Measurements from ENCODE around the gene PRDX5.
A peak's percentile ranks its signal among the peaks of the same experiment; 100 is the strongest.

Gene PRDX5

DNA sequence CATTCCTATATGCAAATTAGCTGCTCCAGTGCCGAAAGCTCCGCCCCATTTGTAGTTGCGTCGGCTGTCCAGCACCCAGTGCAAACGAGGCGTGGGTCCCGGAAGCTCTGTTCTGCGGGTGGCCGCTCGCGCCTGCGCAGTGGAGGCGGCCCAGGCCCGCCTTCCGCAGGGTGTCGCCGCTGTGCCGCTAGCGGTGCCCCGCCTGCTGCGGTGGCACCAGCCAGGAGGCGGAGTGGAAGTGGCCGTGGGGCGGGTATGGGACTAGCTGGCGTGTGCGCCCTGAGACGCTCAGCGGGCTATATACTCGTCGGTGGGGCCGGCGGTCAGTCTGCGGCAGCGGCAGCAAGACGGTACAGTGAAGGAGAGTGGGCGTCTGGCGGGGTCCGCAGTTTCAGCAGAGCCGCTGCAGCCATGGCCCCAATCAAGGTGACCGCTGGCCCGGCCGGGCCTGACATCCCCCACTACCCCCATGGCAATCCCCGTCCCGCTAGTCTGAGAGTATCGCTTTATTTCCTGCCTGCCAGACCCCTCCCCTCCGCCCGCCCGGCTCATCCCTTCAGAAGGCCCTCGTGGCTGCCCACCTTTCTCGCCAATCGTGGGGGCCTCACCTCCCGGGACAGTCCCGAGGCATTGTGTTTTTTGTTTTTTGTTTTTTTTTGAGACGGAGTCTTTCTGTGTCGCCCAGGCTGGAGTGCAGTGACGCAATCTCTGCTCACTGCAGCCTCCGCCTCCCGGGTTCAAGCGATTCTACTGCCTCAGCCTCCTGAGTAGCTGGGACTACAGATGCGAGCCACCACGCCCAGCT is at the start of gene PRDX5:
Gene PRDX5 (plus strand): TSS at position 161 of the 805 bp plus-strand sequence. CDS start 95 bp downstream, at position 256.
- DNase-seq, result peak; percentile 85 to 93

DNA sequence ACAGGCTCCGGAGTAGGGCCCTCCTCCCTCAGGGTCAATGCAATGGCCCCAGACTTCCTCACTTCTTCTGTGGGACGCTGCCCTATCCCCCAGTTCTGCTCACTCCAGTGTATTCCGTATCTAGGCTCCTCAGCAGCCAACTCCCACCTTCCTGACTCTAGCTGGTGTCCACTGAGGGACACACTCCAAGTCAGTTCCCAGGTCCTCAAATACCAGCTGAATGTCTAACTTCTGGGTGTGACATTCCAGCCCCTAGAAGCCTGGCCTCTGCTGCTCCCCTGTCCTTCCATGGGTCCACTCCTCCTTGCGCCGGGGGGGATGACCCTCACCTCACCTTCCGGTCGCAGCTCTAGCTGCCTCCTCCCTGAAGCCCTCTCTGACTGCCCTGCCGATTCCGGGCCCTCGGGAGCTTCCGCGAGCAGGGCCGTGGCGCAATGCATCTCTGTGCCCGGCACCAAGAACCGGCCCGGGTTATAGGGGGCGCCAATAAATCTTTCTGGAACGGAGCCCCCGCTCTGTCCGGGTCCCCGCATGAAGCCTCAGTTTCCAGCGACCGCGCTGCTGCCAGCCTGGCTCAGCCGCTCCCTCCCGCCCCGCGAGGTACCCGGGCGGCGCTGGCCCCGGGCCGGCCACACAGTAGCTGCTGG is 48.9 kb upstream of the PRDX5 start:
- no peak for DNase-seq

DNA sequence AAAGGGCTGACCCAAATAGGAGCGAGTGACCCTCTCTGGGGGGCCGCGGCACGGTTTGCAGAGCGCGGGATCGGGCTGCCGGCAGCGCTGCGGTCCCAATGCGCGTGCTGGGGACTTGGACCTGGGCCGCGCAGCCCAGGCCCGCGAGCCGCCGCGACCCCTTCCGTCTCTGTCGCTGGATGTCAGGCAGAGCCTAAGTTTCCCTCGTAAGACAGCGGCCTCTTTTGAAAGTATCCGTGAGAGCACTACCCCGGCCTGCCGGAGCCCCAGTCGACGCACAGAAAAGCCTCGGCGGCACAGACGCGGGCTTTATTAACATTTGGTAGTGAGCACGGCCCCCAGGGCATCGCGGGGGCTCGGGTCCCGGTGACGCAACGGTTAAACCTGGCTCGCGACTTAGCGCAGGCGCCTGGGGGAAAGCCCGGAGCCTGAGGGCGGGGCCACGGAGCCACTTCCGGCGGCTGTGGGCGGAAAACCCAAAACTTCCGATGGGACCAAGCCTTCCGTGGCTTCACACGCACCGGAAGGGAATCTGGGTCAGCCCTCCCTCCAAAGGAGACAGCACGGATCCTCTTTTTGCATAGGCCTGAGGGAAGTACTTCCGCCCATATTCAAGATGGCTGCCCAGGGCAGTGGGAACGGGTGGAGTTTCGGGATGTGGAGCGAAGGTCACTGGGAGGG is 48.2 kb upstream of the PRDX5 start:
- DNase-seq, result peak; percentile 97 to 98

DNA sequence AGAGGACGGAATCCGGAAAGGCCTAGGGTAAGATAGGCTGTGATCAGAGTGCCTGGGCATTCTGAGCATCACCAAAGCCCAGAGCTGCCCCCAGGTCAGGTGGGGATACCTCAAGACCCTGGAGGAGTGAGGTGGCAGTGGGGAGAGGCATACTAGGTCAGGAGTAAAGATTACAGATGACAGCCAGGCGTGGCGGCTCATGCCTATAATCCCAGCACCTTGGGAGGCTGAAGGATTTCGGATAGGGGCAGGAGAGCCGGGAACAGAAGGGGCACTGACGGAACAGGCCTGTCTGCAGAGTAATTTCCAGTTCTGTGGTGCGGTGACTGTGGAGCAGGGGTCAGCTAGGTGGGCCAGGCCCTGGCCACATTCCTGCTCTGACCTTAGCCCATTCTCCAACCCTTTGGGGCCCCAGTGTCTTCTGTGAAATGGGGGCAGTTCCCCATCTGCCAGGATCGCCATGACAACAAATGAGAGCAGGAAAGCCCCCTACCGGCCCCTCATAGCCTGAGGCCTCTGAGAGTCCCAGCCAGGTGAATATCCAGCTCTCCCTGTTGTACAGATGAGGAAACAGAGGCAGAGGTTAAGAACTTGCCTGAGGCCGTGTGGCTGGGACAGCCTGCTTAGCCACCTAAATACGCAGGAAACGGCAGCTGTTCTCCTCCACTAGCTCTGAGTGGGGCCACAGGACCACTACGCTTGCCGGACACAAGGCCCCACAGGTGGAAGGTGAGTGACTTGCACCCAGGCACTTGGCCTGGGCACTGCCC is 42.7 kb upstream of the PRDX5 start:
- no peak for DNase-seq

DNA sequence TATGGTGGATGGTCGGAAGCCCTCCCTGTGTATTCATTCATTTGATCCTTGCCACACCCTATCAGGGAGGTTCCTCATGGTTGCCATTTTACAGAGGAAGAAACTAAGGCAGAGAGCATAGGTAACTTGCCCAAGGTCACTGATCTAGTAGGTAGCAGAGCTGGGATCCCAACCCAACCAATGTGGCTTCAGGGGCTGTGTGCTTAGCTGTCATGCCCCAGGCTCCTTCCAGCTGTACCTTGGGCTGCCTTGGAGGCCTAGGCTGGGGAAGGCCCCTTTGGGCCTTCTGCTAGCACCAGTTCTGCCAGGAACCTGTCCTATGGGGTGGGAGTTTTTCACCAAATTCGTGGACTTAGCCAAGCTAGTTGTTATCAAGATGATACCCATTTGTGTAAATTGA is 42.1 kb upstream of the PRDX5 start:
- DNase-seq, result no peak

DNA sequence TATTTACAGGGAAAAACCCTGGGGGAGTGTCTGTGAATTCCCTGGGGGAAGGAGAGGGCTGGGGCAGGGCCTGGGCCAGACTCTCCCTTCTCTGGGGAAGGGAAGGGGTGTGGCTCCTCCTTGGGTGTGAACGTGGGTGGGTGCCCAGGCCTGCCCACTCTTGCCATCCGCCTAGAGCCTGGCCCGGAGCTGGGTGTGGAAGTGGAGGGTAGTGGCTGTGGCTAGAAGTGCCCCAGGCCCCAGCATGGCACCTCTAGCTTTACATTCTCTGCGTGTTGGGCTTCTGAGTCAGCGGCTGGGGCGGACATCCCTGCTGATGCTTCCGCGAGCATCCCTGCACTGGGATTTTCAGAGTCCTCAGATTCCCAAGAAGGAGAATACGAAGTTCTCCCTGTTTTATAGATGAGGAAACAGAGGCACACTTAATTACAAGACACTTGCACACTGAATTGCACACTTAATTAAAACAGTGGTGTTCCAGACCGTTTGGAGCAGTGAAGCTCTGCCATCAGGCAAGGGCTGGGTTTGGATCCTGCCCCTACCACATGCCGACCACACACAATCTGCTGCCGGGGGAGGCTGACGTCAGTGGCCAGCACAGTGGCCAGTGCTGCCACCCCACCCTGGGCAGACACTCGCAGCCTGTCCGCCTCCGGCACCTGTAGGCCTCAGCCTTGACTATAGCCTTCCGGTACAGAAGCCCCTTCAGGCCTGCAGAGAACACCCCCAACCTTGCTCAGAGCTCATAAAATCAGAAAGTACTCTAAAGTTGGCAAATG is 41.1 kb upstream of the PRDX5 start:
- no peak for DNase-seq

DNA sequence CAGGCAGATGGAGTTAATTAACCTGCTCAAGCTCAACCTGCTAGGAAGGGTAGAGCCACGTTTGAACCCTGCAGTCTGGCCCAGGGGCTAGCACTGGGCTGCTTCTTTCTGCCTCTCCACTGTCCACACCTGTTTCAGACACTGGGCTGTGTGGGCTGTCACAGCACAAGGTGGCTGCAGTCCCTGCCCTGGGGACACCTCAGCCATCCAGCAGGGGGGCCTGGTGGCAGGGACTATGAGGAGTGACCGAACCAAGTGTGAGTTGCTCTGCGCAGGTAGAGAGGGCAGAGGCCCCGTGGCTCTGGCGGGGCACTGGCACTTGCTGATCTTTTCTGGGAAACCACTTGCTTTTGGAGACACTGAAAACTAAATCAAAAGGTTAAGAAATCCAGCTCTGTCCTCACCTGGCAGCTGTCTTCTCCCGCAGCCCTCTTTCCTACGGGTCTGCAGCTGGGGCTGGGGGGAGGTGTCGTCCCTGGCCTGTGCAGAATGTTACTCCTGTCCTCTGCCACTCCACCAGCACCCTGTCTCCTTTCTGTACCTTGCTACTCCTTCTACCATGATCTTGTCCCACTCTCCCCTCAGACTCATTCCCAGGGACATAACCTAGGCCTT is 39.2 kb upstream of the PRDX5 start:
- no peak for DNase-seq

DNA sequence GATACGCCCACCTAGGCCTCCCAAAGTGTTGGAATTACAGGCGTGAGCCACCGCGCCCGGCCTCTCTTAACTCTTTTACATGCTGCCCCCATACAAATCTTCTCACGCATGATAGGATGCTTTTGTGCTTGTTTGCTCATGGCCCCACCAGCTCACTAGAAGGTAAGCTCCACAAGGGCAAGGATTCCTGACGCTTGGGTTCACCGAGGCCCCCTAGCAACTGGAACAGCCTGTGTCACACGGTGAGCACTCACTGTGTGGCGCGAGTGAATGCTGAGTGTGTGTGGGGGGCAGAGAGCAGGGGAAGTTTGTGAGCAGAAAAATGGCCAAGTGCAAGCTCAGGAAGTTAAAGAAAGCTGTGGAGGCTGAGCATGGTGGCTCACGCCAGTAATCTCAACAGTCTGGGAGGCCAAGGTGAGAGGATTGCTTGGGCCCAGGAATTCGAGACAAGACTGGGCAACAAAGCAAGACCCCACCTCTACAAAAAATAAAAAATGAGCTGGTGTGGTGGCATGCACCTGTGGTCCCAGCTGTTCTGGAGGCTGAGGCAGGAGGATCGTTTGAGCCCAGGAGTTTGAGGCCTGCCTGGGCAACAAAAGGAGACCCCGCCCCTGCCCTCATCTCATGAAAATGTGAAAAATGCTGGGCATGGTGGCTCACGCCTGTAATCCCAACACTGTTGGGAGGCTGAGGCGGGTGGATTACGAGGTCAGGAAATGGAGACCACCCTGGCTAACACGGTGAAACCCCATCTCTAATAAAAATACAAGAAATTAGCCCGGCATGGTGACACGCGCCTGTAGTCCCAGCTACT is 35.8 kb upstream of the PRDX5 start:
- DNase-seq, result no peak

DNA sequence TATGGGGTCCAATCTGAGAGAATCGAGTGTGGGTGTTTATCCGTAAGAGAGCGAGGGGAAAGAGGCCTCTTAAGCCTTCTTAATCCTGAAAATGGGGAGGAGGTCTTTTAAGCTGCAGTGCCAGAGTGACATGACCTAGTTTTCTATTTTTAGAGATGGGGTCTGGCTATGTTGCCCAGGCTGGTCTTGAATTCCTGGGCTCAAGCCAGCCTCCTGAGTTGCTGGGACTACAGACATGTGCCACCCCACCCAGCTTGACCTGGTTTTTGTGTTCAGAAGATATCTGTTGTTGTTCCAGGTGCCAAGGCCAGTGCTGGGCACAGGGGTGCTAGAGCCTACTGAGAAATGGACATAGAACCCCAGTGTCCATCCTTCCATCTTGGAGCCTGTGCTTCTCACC is 34.8 kb upstream of the PRDX5 start:
- no peak for DNase-seq

DNA sequence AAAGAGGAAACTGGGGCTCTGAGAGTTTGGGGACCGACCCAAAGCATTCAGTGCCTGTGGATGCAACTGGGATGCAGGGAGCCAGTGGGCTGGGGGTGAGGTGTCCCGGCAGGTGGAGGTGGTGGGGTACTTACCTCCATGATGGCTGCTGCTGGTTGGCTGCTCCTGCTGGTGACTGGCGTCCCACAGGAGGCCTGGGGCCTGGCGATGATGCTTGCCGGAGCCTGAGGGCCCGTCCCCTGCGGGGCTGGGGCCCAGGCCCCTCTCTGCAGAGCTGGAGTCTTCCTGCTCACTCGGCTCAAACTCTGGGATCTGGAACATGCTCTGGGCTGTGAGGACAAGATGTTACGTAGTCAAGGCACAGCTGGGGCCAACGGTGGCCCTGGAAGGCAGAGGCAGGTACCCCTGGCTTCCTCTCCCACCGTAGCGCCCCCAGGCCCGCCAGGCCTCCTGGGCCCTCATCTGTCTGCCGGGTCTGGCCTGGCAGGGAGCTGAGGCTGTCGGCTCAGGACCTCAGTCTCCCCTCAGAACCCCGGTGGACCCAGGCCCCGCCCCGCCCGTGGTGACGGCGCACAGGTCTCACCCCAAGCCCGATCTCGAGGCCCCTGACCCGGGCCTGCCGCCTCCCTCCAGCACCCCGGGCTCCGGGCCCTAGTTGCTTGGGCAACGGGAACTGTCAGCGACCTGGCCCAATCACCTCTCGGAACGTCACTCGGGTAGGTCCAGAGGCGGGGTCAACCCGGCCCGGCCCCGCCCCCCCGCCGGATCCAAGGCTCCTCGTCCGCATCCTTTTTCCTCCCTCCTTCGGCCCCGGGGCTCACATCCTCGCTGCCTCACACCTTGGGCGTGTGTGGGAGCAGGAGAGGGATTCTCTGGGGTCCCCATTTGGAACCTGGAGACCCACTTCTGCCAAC is 33.6 kb upstream of the PRDX5 start, which contains the start of gene BAD:
Gene BAD (minus strand): TSS at position 618 of the 914 bp plus-strand sequence. CDS start 297 bp downstream, at position 321.
- DNase-seq, result peak; percentile 72 to 89

DNA sequence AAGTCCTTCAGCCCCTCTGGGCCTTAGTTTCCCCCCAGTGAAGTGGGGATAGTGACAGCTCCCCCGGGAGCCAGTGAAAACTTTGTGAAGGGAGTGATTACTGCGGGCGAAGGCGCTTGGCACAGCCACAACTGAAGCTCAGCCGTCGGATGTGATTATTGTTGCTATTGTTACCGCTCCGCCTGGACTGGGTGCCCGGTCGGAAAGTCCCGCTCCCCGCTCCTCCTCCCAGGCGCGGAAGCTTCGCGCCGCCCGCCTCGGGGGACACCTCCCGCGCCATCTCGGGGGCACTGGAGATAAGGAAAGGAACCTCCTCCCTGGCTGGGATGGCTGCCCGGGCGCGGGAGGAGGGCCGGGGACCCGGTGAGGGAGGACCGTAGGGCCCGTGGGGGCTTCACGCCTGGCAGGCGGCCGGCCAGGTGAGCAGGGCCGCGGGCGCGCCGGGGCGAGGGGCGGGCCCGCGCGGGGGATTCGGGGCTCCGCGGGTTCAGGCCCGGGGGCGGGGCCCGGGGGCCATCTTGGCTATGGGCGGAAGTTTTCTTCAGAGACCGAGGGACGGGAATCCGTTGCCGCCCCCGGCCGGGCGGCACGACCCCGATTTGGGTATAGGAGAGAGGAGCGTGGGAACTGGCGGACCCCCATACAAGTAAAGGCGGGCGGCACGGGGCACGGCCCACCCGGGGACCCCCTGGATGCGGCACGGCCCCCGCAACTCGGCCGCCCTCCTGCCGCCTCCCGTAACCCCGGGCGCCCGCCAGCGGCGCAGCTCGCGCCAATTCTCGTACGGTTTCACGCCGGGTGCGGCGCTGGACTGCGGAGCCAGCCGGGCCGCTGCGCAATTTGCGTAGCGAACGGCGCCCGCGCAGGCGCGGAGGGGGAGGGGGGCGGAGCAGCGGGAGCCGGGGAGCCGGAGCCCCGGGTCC is 32.7 kb upstream of the PRDX5 start, which contains the start of gene GPR137:
Gene GPR137 (plus strand): TSS at position 887 of the 923 bp plus-strand sequence. CDS start 677 bp downstream, outside the sequence.
- peak; percentile 64 to 83 for DNase-seq

DNA sequence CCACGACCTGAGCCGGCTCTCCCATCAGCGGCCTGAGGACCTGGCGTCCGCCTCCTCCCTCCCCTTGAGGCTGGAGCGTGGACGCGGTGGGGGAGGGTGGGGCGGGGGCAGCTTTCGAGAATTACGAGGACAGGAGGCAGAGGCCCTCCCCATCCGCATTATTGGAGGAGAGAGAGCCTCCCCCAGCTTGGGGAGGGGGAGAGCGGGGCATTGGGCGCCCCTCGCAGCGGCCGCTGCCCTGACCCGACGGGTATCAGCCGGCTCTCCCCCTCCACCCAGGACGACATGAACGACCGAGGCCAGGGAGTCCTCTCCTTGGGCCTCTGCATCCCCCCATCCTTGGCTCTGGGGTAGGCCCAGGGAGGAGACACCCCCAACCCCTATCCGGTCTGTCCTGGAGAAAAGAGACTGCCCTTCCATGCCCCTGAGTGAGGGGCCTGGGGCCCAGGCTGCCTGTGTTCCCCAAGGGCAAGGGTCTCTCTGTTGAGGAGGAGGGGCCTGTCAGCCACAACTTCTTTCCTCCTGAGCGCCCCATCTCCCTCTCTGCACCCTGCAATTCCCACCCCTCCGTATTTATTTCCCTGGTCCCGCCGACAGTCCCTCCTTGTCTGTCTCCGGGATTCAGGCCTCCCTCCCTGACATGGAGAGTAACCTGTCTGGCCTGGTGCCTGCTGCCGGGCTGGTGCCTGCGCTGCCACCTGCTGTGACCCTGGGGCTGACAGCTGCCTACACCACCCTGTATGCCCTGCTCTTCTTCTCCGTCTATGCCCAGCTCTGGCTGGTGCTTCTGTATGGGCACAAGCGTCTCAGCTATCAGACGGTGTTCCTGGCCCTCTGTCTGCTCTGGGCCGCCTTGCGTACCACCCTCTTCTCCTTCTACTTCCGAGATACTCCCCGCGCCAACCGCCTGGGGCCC is 31.8 kb upstream of the PRDX5 start:
- no peak for DNase-seq

DNA sequence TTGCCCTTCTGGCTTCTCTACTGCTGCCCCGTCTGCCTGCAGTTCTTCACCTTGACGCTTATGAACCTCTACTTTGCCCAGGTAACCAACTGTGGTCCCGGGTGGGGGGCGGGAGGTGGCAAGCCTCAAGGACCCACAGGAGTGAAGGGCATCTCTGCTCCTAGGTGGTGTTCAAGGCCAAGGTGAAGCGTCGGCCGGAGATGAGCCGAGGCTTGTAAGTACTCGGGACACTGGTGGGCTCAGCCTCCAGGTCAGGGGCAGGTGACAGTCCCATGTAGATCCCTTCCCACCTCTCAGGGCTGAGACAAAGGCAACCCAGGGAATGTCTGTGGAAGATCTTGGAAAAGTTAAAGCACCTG is 31.1 kb upstream of the PRDX5 start:
- DNase-seq, result no peak

DNA sequence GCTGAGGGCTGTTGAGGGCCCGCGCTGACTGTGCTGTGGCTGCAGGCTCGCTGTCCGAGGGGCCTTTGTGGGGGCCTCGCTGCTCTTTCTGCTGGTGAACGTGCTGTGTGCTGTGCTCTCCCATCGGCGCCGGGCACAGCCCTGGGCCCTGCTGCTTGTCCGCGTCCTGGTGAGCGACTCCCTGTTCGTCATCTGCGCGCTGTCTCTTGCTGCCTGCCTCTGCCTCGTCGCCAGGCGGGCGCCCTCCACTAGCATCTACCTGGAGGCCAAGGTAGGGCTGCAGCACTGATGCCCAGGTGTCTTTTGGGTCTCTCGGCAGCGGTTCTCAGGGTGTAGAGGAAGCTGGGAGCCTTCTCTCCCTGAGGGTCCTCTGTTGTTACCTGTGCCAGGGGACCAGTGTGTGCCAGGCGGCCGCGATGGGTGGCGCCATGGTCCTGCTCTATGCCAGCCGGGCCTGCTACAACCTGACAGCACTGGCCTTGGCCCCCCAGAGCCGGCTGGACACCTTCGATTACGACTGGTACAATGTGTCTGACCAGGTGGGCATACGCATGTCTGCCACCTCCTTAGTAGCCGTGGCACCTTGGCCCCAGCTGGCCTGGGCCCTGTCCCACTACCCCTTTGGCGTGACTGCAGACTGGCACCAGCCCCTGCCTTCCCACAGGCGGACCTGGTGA is 30.1 kb upstream of the PRDX5 start:
- no peak for DNase-seq

DNA sequence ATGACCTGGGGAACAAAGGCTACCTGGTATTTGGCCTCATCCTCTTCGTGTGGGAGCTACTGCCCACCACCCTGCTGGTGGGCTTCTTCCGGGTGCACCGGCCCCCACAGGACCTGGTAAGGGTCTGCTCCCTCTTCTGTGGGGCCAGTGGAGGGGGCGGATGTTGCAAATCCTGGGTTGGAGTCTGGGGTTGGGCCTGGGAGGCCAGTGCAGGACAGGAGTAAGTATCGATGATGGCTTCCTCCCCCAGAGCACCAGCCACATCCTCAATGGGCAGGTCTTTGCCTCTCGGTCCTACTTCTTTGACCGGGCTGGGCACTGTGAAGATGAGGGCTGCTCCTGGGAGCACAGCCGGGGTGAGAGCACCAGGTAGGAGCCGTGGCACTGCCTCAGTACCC is 29.6 kb upstream of the PRDX5 start:
- no peak for DNase-seq

DNA sequence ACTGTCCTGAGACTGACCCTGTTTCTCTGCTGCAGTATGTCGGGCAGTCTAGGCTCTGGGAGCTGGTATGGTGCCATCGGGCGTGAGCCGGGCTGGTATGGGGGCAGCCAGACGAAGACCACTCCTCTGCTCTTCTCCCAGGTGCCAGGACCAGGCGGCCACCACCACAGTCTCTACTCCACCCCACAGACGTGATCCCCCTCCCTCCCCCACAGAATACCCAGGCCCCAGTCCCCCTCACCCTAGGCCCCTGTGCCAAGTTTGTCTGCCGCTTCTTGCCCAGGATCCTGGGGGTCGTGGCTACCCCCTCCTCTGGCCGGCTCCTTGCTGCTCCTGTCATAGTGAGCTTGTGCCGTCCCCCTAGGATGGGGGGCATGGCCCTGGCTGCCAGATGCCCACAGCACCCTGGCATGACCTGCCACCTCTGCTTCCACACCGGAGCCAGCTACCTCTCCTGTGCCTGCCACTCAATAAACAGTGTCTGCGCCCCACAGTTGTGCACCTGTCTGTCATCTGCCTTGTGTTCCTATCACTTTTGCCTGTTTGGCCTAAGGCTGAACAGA is 28.8 kb upstream of the PRDX5 start:
- no peak for DNase-seq
